HepG2 (cell line): ENCODE results near the gene TUNAR. TPM values are rescaled to one million over a fixed set of nuclear protein-coding genes. Genes with fewer than 3 reads are reported as not detected.

Source experiments
- ATAC-seq: fragments of 200-7000 bp; cut with Tn5 transposase; 3 replicates; pipeline ENCODE4 v1.9.1; 2020; ENCODE audit warnings: mild to moderate bottlenecking, moderate library complexity
- BruUV-seq: library from RNA; stranded (reverse); fragments of 400-500 nt; replicated peaks from 2 replicates; lab custom pipeline; 2021; lab: Mats Ljungman, UMichigan
- CTCF ChIA-PET: fragments of 300-600 bp; formaldehyde crosslinking; extraction: SDS; loops from one replicate; lab custom pipeline; 2021; ENCODE audit warnings: low total read pairs, inconsistent platforms, low intra/inter-chr PET ratio; lab: Yijun Ruan, JAX
- POLR2A ChIA-PET: fragments of 350-600 bp; sonication (Branson Sonifier 250); formaldehyde crosslinking; loops from one replicate; lab custom pipeline; 2020; ENCODE audit warnings: antibody characterized with exemption, inconsistent platforms; lab: Yijun Ruan, JAX
- DNase-seq: peaks from one replicate; pipeline ENCODE4 v3.0.0-alpha.2; 2015; ENCODE audit warnings: low spot score
- FAIRE-seq: peaks from 3 replicates; lab custom pipeline; 2011; peaks lifted over from hg19 to GRCh38; lab: Jason Lieb, UNC
- H2AFZ ChIP-seq: one replicate; pipeline ENCODE4 v1.6.1; 2011; ENCODE audit warnings: low read length, inconsistent platforms
- H3K27ac ChIP-seq: fragments of 300-600 bp; 3 replicates; pipeline ENCODE4 v1.8.0; 2011; ENCODE audit warnings: mixed run types, mild to moderate bottlenecking, mixed read lengths, low read length, inconsistent platforms; ENCODE audit not compliant: insufficient read depth; ENCODE audit errors: extremely low read length
- H3K27me3 ChIP-seq, 2 experiments: fragments of 200-600 bp in 1 of 2; 2 replicates in 1 of 2; 3 replicates in 1 of 2; pipeline versions ENCODE4 v1.6.0 to v1.8.0; 2011; ENCODE audit warnings: low read length in 2 of 2, mild to moderate bottlenecking in 2 of 2, moderate library complexity in 2 of 2, inconsistent platforms in 1 of 2; ENCODE audit not compliant: insufficient read depth in 2 of 2, control insufficient read depth in 1 of 2
- H3K36me3 ChIP-seq, 2 experiments: fragments of 200-600 bp in 1 of 2; replicated peaks in 1 of 2; 2 replicates in 1 of 2; 3 replicates in 1 of 2; pipeline versions ENCODE4 v1.5.1 to v1.8.0; 2011; ENCODE audit warnings: low read length in 2 of 2, inconsistent platforms in 1 of 2; ENCODE audit not compliant: insufficient read depth in 2 of 2, control insufficient read depth in 1 of 2
- H3K4me1 ChIP-seq: 2 replicates; pipeline ENCODE4 v1.5.1; 2012; ENCODE audit warnings: low read length, inconsistent platforms; ENCODE audit not compliant: insufficient read depth
- H3K4me2 ChIP-seq: 2 replicates; pipeline ENCODE4 v1.6.0; 2011; ENCODE audit warnings: low read depth, low read length, inconsistent platforms
- H3K4me3 ChIP-seq, 3 experiments: fragments of 200-600 bp in 1 of 3; sonication (generic), shearing (Covaris generic) in 1 of 3; replicated peaks in 1 of 3; 2 replicates each; pipeline ENCODE4 v1.5.1; 2011 to 2016; ENCODE audit warnings: low read length in 3 of 3, inconsistent platforms in 2 of 3, low read depth in 2 of 3, mild to moderate bottlenecking in 2 of 3, control low read depth in 1 of 3, mixed read lengths in 1 of 3; ENCODE audit not compliant: insufficient read depth in 1 of 3
- H3K79me2 ChIP-seq: one replicate; pipeline ENCODE4 v1.6.1; 2011; ENCODE audit warnings: low read length, inconsistent platforms; ENCODE audit not compliant: insufficient read depth
- H3K9ac ChIP-seq: 2 replicates; pipeline ENCODE4 v1.6.0; 2011; ENCODE audit warnings: mild to moderate bottlenecking, low read depth, low read length, inconsistent platforms; ENCODE audit not compliant: insufficient read depth
- H3K9me3 ChIP-seq: 2 replicates; pipeline ENCODE4 v1.5.1; 2012; ENCODE audit warnings: mild to moderate bottlenecking, low read length
- H4K20me1 ChIP-seq: 2 replicates; pipeline ENCODE4 v1.6.0; 2011; ENCODE audit warnings: inconsistent platforms, mild to moderate bottlenecking, low read length, moderate library complexity; ENCODE audit not compliant: insufficient read depth
- ISL2 ChIP-seq: sonication (generic); formaldehyde crosslinking; IDR thresholded peaks from 2 replicates; pipeline ENCODE4 v1.5.0; 2020; ENCODE audit warnings: missing genetic modification reagents
- KDM4B ChIP-seq: sonication (generic); formaldehyde crosslinking; IDR thresholded peaks from 2 replicates; pipeline ENCODE4 v1.4.0; 2020; ENCODE audit warnings: missing genetic modification reagents
- ZNF143 ChIP-seq: sonication (generic); formaldehyde crosslinking; IDR thresholded peaks from 2 replicates; pipeline ENCODE4 v1.4.0; 2020; ENCODE audit warnings: missing genetic modification reagents
- ZNF253 ChIP-seq: sonication (generic); formaldehyde crosslinking; IDR thresholded peaks from 2 replicates; pipeline ENCODE4 v1.8.0; 2022; ENCODE audit warnings: mild to moderate bottlenecking, missing genetic modification reagents, borderline replicate concordance
- ZNF572 ChIP-seq: sonication (generic); formaldehyde crosslinking; IDR thresholded peaks from 2 replicates; pipeline ENCODE4 v1.5.1; 2020; ENCODE audit warnings: mild to moderate bottlenecking, missing genetic modification reagents
- WGBS: methylation state at CpG from one replicate; pipeline ENCODE4 v1.1.6; 2017; ENCODE audit warnings: low lambda C conversion rate; 5-methylcytosine and 5-hydroxymethylcytosine counted together
- in situ Hi-C: cut with HindIII; loops from 2 replicates; pipeline ENCODE4 v1.10.0; 2017; ENCODE audit warnings: low pct_unique_long_range_greater_than_20kb; ENCODE audit not compliant: extremely low pct_ligation_motif_present
- intact Hi-C: fragments of 100-400 bp; cut with micrococcal nuclease; formaldehyde crosslinking; loops from one replicate; pipeline ENCODE4 v1.10.0; 2022; ENCODE audit not compliant: unreplicated experiment
- polyA plus RNA-seq, 8 experiments: library from polyadenylated mRNA; depleted of rRNA in 3 of 8; stranded (reverse) in 7 of 8; unstranded in 1 of 8; fragments of >200 nt; fragmentation: Illumina TruSeq in 4 of 8; extraction: Trizol in 4 of 8; gene quantifications; 2 replicates each; pipeline versions ENCODE4 v1.2.1 to v1.2.3, GENCODE V29; 2011 to 2016; ENCODE audit warnings: low read depth in 4 of 8, missing spikeins in 1 of 8, mixed read lengths in 1 of 8; ENCODE audit not compliant: insufficient read depth in 1 of 8
- total RNA-seq, 5 experiments: library from RNA; depleted of rRNA; stranded (reverse); fragments of >200 nt; fragmentation: Illumina TruSeq; extraction: Trizol; gene quantifications; 2 replicates each; pipeline ENCODE4 v1.2.3, GENCODE V29; 2016; ENCODE audit warnings: low read depth in 1 of 5
- TF ChIP-seq, protein P1 (sequence below): sonication (generic); formaldehyde crosslinking; conservative IDR thresholded peaks from 2 replicates; pipeline ENCODE4 v1.4.0; 2020; ENCODE audit warnings: missing genetic modification reagents

TUNAR gene
- total and polyA plus RNA-seq, 2 of the 13 experiments (the other 11 are each of a cell fraction or from before 2014, with no cell fraction given), result not detected

DNA sequence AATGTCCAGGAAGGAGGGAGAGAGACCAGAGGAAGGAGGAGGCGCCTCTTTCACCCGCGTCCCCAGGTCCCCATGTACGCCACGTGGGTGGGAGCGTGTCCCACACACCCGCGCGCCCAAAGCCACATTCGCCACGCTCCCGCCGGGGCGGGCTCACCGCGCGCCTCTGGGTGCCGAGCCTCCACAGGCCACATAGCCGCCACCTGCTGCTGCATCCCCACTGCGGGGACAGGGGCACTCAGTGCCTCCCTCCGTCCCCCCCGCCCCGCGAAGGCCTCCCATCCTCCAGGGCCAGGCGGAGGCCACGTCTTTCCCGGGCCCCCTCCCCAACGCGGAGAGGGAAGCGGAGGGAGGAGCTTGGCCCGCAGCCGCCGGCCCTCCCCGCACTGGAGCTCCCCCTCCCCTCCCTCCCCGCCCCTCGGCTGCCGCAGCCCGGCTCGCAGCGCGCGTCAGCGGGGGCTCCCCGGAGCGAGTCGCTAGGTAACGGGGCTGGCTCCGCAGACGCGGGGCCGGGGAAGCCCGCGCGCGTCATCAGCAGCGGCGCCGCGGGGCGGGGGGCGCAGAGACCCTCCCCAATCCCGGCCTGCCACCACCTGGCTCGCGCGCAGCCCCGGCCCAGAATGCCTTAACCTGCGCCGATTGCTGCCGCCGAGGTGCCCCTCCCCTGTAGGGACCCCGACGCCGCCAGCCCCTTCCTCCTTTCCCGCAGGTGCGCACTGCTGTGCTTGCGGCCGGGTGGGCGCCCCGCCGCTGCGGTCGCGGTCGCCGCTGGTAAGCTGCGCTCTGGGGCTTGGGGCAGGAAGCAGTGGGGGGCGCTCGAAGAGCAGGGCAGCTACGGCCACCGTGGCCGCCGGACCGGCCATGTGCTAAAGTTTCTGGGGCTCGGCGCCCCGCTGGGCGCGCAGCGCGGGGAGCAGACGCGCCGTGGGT, 536 bp upstream of the TUNAR start:
- CTCF ChIA-PET, result no interaction called here
- Histone ChIP-seq H3K27ac (no peak overlapping the region), H3K4me3 (no peak overlapping the region), H3K4me2 (no peak overlapping the region), H3K9me3 (no peaks in the 10 kb centered on the region), H2AFZ (no peak overlapping the region), H3K36me3 (no peaks in the 10 kb centered on the region)
- no TSS peak for BruUV-seq
- WGBS, result 17% methylated on average over 24 of the region's 103 CpGs
- TF ChIP-seq ISL2 (CRISPR knock-in tag) (no peak), ZNF572 (no peak)
- TF ChIP-seq, all 625 proteins: peak for 0
- Histone ChIP-seq H4K20me1 (no peaks in the 10 kb centered on the region), H3K9ac (no peak overlapping the region), H3K79me2 (no peaks in the 10 kb centered on the region), H3K27me3 (peaks cover 4 to 52% of the 10 kb centered on the region in 2 experiments), H3K4me1 (no peaks in the 10 kb centered on the region)
- in situ Hi-C loops, result no loop called here
- FAIRE-seq (no peak), ATAC-seq (no peak), DNase-seq (no peak)
- POLR2A ChIA-PET, result no interaction called here
- intact Hi-C loops, result no loop called here

DNA sequence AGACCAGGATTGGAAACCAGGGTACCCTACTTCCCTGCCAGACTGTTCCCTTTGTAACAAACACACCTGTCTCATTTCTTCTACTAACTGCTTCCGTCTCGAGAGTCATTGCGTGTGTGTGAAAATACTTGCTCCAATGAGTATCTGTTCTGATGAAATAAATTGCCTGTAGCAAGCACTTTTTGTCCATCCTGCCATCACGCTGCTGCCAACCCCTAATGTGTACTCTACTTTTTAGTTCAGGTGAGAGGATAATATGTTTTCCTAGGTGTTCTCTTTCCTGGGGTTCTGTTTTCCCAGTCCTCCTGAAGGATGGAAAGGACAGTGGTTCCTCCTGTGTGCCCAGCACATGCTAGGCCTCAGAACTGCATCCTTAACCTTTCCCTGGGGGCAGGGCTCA, 1.0 kb downstream of the TUNAR start:
- H2AFZ ChIP-seq, result no peak overlapping the region
- no peak for ATAC-seq
- TF ChIP-seq ZNF253 (no peak), KDM4B (CRISPR knock-in tag) (no peak), ZNF143 (CRISPR knock-in tag) (no peak)
- TF ChIP-seq, protein P1, sequence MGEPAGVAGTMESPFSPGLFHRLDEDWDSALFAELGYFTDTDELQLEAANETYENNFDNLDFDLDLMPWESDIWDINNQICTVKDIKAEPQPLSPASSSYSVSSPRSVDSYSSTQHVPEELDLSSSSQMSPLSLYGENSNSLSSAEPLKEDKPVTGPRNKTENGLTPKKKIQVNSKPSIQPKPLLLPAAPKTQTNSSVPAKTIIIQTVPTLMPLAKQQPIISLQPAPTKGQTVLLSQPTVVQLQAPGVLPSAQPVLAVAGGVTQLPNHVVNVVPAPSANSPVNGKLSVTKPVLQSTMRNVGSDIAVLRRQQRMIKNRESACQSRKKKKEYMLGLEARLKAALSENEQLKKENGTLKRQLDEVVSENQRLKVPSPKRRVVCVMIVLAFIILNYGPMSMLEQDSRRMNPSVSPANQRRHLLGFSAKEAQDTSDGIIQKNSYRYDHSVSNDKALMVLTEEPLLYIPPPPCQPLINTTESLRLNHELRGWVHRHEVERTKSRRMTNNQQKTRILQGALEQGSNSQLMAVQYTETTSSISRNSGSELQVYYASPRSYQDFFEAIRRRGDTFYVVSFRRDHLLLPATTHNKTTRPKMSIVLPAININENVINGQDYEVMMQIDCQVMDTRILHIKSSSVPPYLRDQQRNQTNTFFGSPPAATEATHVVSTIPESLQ, result no peak
- no peak for FAIRE-seq
- 70% methylated on average over 4 of the region's 4 CpGs for WGBS
- H3K4me1 ChIP-seq, result no peaks in the 10 kb centered on the region
- H3K27me3 ChIP-seq, result peaks cover 4 to 59% of the 10 kb centered on the region in 2 experiments
- CTCF ChIA-PET, result no interaction called here
- H3K79me2 ChIP-seq, result no peaks in the 10 kb centered on the region
- intact Hi-C loops (no loop called here), in situ Hi-C loops (no loop called here)
- H3K4me3 ChIP-seq, result no peak overlapping the region
- H3K36me3 ChIP-seq, result no peaks in the 10 kb centered on the region
- H3K9ac ChIP-seq, result no peak overlapping the region
- H3K27ac ChIP-seq, result no peak overlapping the region
- POLR2A ChIA-PET, result no interaction called here
- BruUV-seq, result no TSS peak
- no peaks in the 10 kb centered on the region for H3K9me3 ChIP-seq
- no peak overlapping the region for H3K4me2 ChIP-seq
- DNase-seq, result no peak
- H4K20me1 ChIP-seq, result no peaks in the 10 kb centered on the region
